Vagina (tissue), 2 donors: Measurements from ENCODE around the gene ARID4B. TPM values are rescaled to one million over a fixed set of nuclear protein-coding genes. Genes with fewer than 3 reads are reported as not detected.
"Not testable (repeated sequence)": the region's sequence is repeated elsewhere in the genome, so short reads cannot be mapped to it uniquely, and the experiment has no call there.

ENCODE experiments used
- DNase-seq, 2 donors: peaks; one replicate each; pipeline ENCODE4 v3.0.0-alpha.2; 2017; ENCODE audit errors: extremely low spot score in 2 of 2
- H3K27ac ChIP-seq: fragments of 200-600 bp; sonication (generic); one replicate; pipeline ENCODE4 v1.5.1; 2019
- H3K27me3 ChIP-seq: fragments of 200-600 bp; sonication (generic); one replicate; pipeline ENCODE4 v1.5.1; 2019
- H3K36me3 ChIP-seq, 2 donors: fragments of 200-600 bp; sonication (generic); one replicate each; pipeline ENCODE4 v1.5.1; 2017 to 2019
- H3K4me1 ChIP-seq: fragments of 200-600 bp; sonication (generic); one replicate; pipeline ENCODE4 v1.5.1; 2019
- H3K4me3 ChIP-seq, 2 donors: fragments of 200-600 bp; sonication (generic); 1 replicate in 1 of 2; 2 replicates in 1 of 2; pipeline ENCODE4 v1.5.1; 2016 to 2019
- H3K9me3 ChIP-seq: fragments of 200-600 bp; sonication (generic); one replicate; pipeline ENCODE4 v1.5.1; 2019
- CTCF ChIP-seq, 3 experiments: fragments of 450-650 bp in 2 of 3; fragments of 200-600 bp in 1 of 3; sonication (generic) in 1 of 3; IDR thresholded peaks; one replicate each; pipeline ENCODE4 v1.5.1; 2017 to 2019; ENCODE audit warnings: antibody characterized with exemption in 3 of 3, mild to moderate bottlenecking in 2 of 3, moderate library complexity in 2 of 3
- POLR2A ChIP-seq, 2 donors: fragments of 450-650 bp; IDR thresholded peaks; one replicate each; pipeline ENCODE4 v1.6.1; 2017; ENCODE audit warnings: antibody characterized with exemption in 2 of 2, mild to moderate bottlenecking in 2 of 2, moderate library complexity in 2 of 2
- POLR2AphosphoS5 ChIP-seq, 2 donors: sonication (generic); formaldehyde crosslinking; IDR thresholded peaks; one replicate each; pipeline ENCODE4 v1.9.0; 2017; ENCODE audit warnings: antibody characterized with exemption in 2 of 2, mild to moderate bottlenecking in 2 of 2, low read depth in 1 of 2; ENCODE audit not compliant: insufficient read depth in 1 of 2
- intact Hi-C: fragments of 100-400 bp; cut with DNase I; formaldehyde crosslinking; loops from one replicate; pipeline ENCODE4 v1.15.1; 2023
- total RNA-seq: library from RNA; depleted of rRNA; stranded (reverse); fragments of >200 nt; gene quantifications from one replicate; pipeline ENCODE4 v1.2.3, GENCODE V29; 2016

ARID4B gene
- total RNA-seq, 1 donor from 2014 or later: 35.6 TPM

GRCh38 chr1:235287208-235287882 lies 40.6 kb downstream of the ARID4B start:
- Histone ChIP-seq H3K36me3 (no peaks in the 10 kb centered on the region), H3K27ac (no peak overlapping the region), H3K27me3 (no peaks in the 10 kb centered on the region), H3K4me3 (no peak overlapping the region), H3K9me3 (no peaks in the 10 kb centered on the region), H3K4me1 (peaks cover 65% of the 10 kb centered on the region)
- intact Hi-C loops: no loop called here
- no peak for DNase-seq
- TF ChIP-seq POLR2AphosphoS5 (IDR thresholded peaks at IDR 0.05; ENCODE audit: insufficient read depth in 1 of 2, low read depth in 1 of 2) (no peak), CTCF (IDR thresholded peaks at IDR 0.05) (no peak), POLR2A (IDR thresholded peaks at IDR 0.05) (no peak)

GRCh38 chr1:235286667-235287066 lies 41.3 kb downstream of the ARID4B start:
- H3K9me3 ChIP-seq: no peaks in the 10 kb centered on the region
- intact Hi-C loops: no loop called here
- H3K4me1 ChIP-seq: peaks cover 58% of the 10 kb centered on the region
- H3K27me3 ChIP-seq: no peaks in the 10 kb centered on the region
- no peaks in the 10 kb centered on the region for H3K36me3 ChIP-seq
- DNase-seq: no peak
- no peak overlapping the region for H3K4me3 ChIP-seq
- no peak for TF ChIP-seq POLR2A (IDR thresholded peaks at IDR 0.05)
- no peak for TF ChIP-seq POLR2AphosphoS5 (IDR thresholded peaks at IDR 0.05; ENCODE audit: insufficient read depth in 1 of 2, low read depth in 1 of 2)
- no peak for TF ChIP-seq CTCF (IDR thresholded peaks at IDR 0.05)
- no peak overlapping the region for H3K27ac ChIP-seq

GRCh38 chr1:235284231-235284769 lies 43.7 kb downstream of the ARID4B start:
- intact Hi-C loops: no loop called here
- TF ChIP-seq POLR2AphosphoS5 (IDR thresholded peaks at IDR 0.05; ENCODE audit: insufficient read depth in 1 of 2, low read depth in 1 of 2): no peak
- H3K4me1 ChIP-seq: peaks cover 64% of the 10 kb centered on the region
- no peaks in the 10 kb centered on the region for H3K27me3 ChIP-seq
- no peaks in the 10 kb centered on the region for H3K9me3 ChIP-seq
- H3K27ac ChIP-seq: no peak overlapping the region
- no peaks in the 10 kb centered on the region for H3K36me3 ChIP-seq
- H3K4me3 ChIP-seq: no peak overlapping the region
- DNase-seq: no peak

- intact Hi-C loops, H3K4me3 ChIP-seq, H3K27me3 ChIP-seq, DNase-seq, H3K36me3 ChIP-seq, H3K27ac ChIP-seq, H3K9me3 ChIP-seq: not testable (repeated sequence)
- peaks cover 63% of the 10 kb centered on the region for H3K4me1 ChIP-seq
These were observed 44.3 kb downstream of the ARID4B start for GRCh38 chr1:235283636-235284035.

GRCh38 chr1:235280467-235280866 lies 47.5 kb downstream of the ARID4B start:
- no peak overlapping the region for H3K27ac ChIP-seq
- H3K4me1 ChIP-seq: peaks cover 48% of the 10 kb centered on the region
- H3K27me3 ChIP-seq: no peaks in the 10 kb centered on the region
- no peaks in the 10 kb centered on the region for H3K9me3 ChIP-seq
- H3K36me3 ChIP-seq: no peaks in the 10 kb centered on the region
- no peak overlapping the region for H3K4me3 ChIP-seq
- intact Hi-C loops: no loop called here
- TF ChIP-seq POLR2AphosphoS5 (IDR thresholded peaks at IDR 0.05; ENCODE audit: insufficient read depth in 1 of 2, low read depth in 1 of 2): no peak
- no peak for TF ChIP-seq CTCF (IDR thresholded peaks at IDR 0.05)
- TF ChIP-seq POLR2A (IDR thresholded peaks at IDR 0.05): no peak
- DNase-seq: no peak

- no peak overlapping the region for H3K27ac ChIP-seq
- intact Hi-C loops: no loop called here
- H3K36me3 ChIP-seq: no peaks in the 10 kb centered on the region
- TF ChIP-seq POLR2AphosphoS5 (IDR thresholded peaks at IDR 0.05; ENCODE audit: insufficient read depth in 1 of 2, low read depth in 1 of 2) (no peak), POLR2A (IDR thresholded peaks at IDR 0.05) (no peak), CTCF (IDR thresholded peaks at IDR 0.05) (no peak)
- H3K4me3 ChIP-seq: no peak overlapping the region
- no peaks in the 10 kb centered on the region for H3K27me3 ChIP-seq
- H3K4me1 ChIP-seq: peaks cover 51% of the 10 kb centered on the region
- H3K9me3 ChIP-seq: no peaks in the 10 kb centered on the region
- no peak for DNase-seq
These were observed 48.3 kb downstream of the ARID4B start for GRCh38 chr1:235279694-235280093.
